Esophagus muscularis mucosa (tissue), 4 donors: Measurements from ENCODE around the gene KLK11. TPM values are rescaled to one million over a fixed set of nuclear protein-coding genes. Genes with fewer than 3 reads are reported as not detected.
A peak's percentile ranks its signal among the peaks of the same experiment; 100 is the strongest.

Experiments used
- DNase-seq: peaks from one replicate; pipeline ENCODE4 v3.0.0-alpha.2; 2017; ENCODE audit errors: extremely low spot score
- H3K27ac ChIP-seq, 4 donors: fragments of 200-600 bp; sonication (generic); replicated peaks in 1 of 4; 1 replicate in 3 of 4; 2 replicates in 1 of 4; pipeline ENCODE4 v1.5.1; 2016 to 2019; ENCODE audit warnings: mild to moderate bottlenecking in 1 of 4
- H3K27me3 ChIP-seq, 4 donors: fragments of 200-600 bp; sonication (generic); one replicate each; pipeline versions ENCODE4 v1.5.1 to v1.6.0; 2016 to 2019
- H3K36me3 ChIP-seq, 4 donors: fragments of 200-600 bp; sonication (generic); one replicate each; pipeline ENCODE4 v1.5.1; 2016 to 2019
- H3K4me1 ChIP-seq, 4 donors: fragments of 200-600 bp; sonication (generic); one replicate each; pipeline ENCODE4 v1.5.1; 2016 to 2019
- H3K4me3 ChIP-seq, 4 donors: fragments of 200-600 bp; sonication (generic); 1 replicate in 2 of 4; 2 replicates in 2 of 4; pipeline ENCODE4 v1.5.1; 2016 to 2019; ENCODE audit warnings: mild to moderate bottlenecking in 4 of 4, moderate library complexity in 1 of 4
- H3K9me3 ChIP-seq, 4 donors: fragments of 200-600 bp; sonication (generic); 1 replicate in 3 of 4; 2 replicates in 1 of 4; pipeline ENCODE4 v1.5.1; 2016 to 2019
- CTCF ChIP-seq, 3 experiments: fragments of 200-600 bp in 2 of 3; fragments of 450-650 bp in 1 of 3; sonication (generic) in 2 of 3; IDR thresholded peaks; one replicate each; pipeline ENCODE4 v1.5.1; 2017 to 2019; ENCODE audit warnings: antibody characterized with exemption in 3 of 3, mild to moderate bottlenecking in 2 of 3, moderate library complexity in 1 of 3
- EP300 ChIP-seq: sonication (generic); formaldehyde crosslinking; IDR thresholded peaks from one replicate; pipeline ENCODE4 v1.6.1; 2017; ENCODE audit warnings: antibody characterized with exemption
- POLR2A ChIP-seq: fragments of 450-650 bp; IDR thresholded peaks from one replicate; pipeline ENCODE4 v1.6.1; 2017; ENCODE audit warnings: antibody characterized with exemption, moderate library complexity, mild to moderate bottlenecking, low read depth
- POLR2AphosphoS5 ChIP-seq, 2 donors: sonication (generic); formaldehyde crosslinking; IDR thresholded peaks; one replicate each; pipeline ENCODE4 v1.6.1; 2017; ENCODE audit warnings: antibody characterized with exemption in 2 of 2
- WGBS: methylation state at CpG from one replicate; pipeline ENCODE4 v1.1.5; 2018; 5-methylcytosine and 5-hydroxymethylcytosine counted together
- intact Hi-C: fragments of 100-400 bp; cut with DNase I; formaldehyde crosslinking; loops from one replicate; pipeline ENCODE4 v1.15.1; 2023
- total RNA-seq, 4 donors: library from RNA; depleted of rRNA; stranded (reverse); fragments of >200 nt; gene quantifications; one replicate each; pipeline versions ENCODE4 v1.1.0 to v1.2.1, GENCODE V29; 2016

The KLK11 gene
- total RNA-seq, 4 donors from 2014 or later = not detected

- no peak for DNase-seq
- H3K4me1 ChIP-seq = peaks cover 17 to 31% (median 28%) of the 10 kb centered on the region in 4 donors
- intact Hi-C loops = no loop called here
- H3K27ac ChIP-seq = no peak overlapping the region
- H3K4me3 ChIP-seq = peak overlapping the region in 3 of 4 donors; percentile 14 to 45 (median 33)
- 2% methylated on average over 68 of the region's 68 CpGs for WGBS
- TF ChIP-seq POLR2A (no peak), CTCF (IDR thresholded peaks at IDR 0.05) (peak in 1 of 3 experiments; percentile 61), EP300 (no peak), POLR2AphosphoS5 (IDR thresholded peaks at IDR 0.05) (no peak)
- H3K27me3 ChIP-seq = peaks cover 0 to 92% (median 34%) of the 10 kb centered on the region in 4 donors
- no peaks in the 10 kb centered on the region for H3K36me3 ChIP-seq
- no peaks in the 10 kb centered on the region for H3K9me3 ChIP-seq
Observed at GRCh38 chr19:51016798-51017683, 9.4 kb downstream of the KLK11 start.

- no peak for DNase-seq
- WGBS = 77% methylated on average over 14 of the region's 19 CpGs
- no peaks in the 10 kb centered on the region for H3K9me3 ChIP-seq
- TF ChIP-seq POLR2AphosphoS5 (IDR thresholded peaks at IDR 0.05) (no peak), CTCF (IDR thresholded peaks at IDR 0.05) (no peak), EP300 (no peak), POLR2A (no peak)
- no peaks in the 10 kb centered on the region for H3K36me3 ChIP-seq
- no peak overlapping the region for H3K27ac ChIP-seq
- H3K27me3 ChIP-seq = peaks cover 0 to 96% (median 34%) of the 10 kb centered on the region in 4 donors
- H3K4me3 ChIP-seq = no peak overlapping the region
- H3K4me1 ChIP-seq = peaks cover 17 to 31% (median 28%) of the 10 kb centered on the region in 4 donors
- intact Hi-C loops = no loop called here
Observed at GRCh38 chr19:51015691-51016267, 10.6 kb downstream of the KLK11 start.

GRCh38 chr19:51014242-51014641 lies 12.2 kb downstream of the KLK11 start:
- intact Hi-C loops = no loop called here
- 91% methylated on average over 5 of the region's 6 CpGs for WGBS

GRCh38 chr19:51012661-51013190 lies 13.7 kb downstream of the KLK11 start:
- DNase-seq = no peak
- H3K36me3 ChIP-seq = no peaks in the 10 kb centered on the region
- H3K27ac ChIP-seq = no peak overlapping the region
- no peak for TF ChIP-seq POLR2A
- no peak for TF ChIP-seq POLR2AphosphoS5 (IDR thresholded peaks at IDR 0.05)
- TF ChIP-seq EP300 = no peak
- TF ChIP-seq CTCF (IDR thresholded peaks at IDR 0.05) = no peak
- H3K9me3 ChIP-seq = no peaks in the 10 kb centered on the region
- H3K4me1 ChIP-seq = peaks cover 4 to 13% (median 10%) of the 10 kb centered on the region in 4 donors
- H3K27me3 ChIP-seq = peaks cover 0 to 92% (median 21%) of the 10 kb centered on the region in 4 donors
- no peak overlapping the region for H3K4me3 ChIP-seq
- 73% methylated on average over 12 of the region's 12 CpGs for WGBS
- intact Hi-C loops = no loop called here

More at GRCh38 chr19:51014242-51014641, 12.2 kb downstream of the KLK11 start:
- DNase-seq = no peak
- peaks cover 0 to 98% (median 28%) of the 10 kb centered on the region in 4 donors for H3K27me3 ChIP-seq
- H3K27ac ChIP-seq = no peak overlapping the region
- H3K4me1 ChIP-seq = peaks cover 14 to 23% (median 22%) of the 10 kb centered on the region in 4 donors
- TF ChIP-seq POLR2AphosphoS5 (IDR thresholded peaks at IDR 0.05) = no peak
- no peak for TF ChIP-seq POLR2A
- no peak for TF ChIP-seq EP300
- TF ChIP-seq CTCF (IDR thresholded peaks at IDR 0.05) = no peak
- H3K9me3 ChIP-seq = no peaks in the 10 kb centered on the region
- no peaks in the 10 kb centered on the region for H3K36me3 ChIP-seq
- no peak overlapping the region for H3K4me3 ChIP-seq
